Activated T-helper 17 cell treated with anti-CD3 and anti-CD28 coated beads, Interleukin-2, amount 50 U/mL, for 72 hours (primary cell): Measurements from ENCODE around the gene ZFP14. TPM values are rescaled to one million over a fixed set of nuclear protein-coding genes. Genes with fewer than 3 reads are reported as not detected.
A peak's percentile ranks its signal among the peaks of the same experiment; 100 is the strongest.

Experiments
- ATAC-seq: fragments of 150-1000 bp; cut with Tn5 transposase; replicated peaks from 2 replicates; pipeline ENCODE4 v1.10.0; 2021; ENCODE audit warnings: mild to moderate bottlenecking, moderate library complexity
- H3K27ac Mint-ChIP-seq: one replicate; pipeline ENCODE4 v1.8.0; 2022; ENCODE audit warnings: mixed read lengths
- H3K27me3 Mint-ChIP-seq: one replicate; pipeline ENCODE4 v1.8.0; 2022; ENCODE audit warnings: mixed read lengths
- H3K36me3 Mint-ChIP-seq: one replicate; pipeline ENCODE4 v1.8.0; 2022; ENCODE audit warnings: low read depth, mild to moderate bottlenecking, mixed read lengths
- H3K4me1 Mint-ChIP-seq: one replicate; pipeline ENCODE4 v1.8.0; 2022; ENCODE audit warnings: mixed read lengths
- H3K4me3 Mint-ChIP-seq: one replicate; pipeline ENCODE4 v1.8.0; 2022; ENCODE audit warnings: mild to moderate bottlenecking, mixed read lengths
- H3K9me3 Mint-ChIP-seq: one replicate; pipeline ENCODE4 v1.8.0; 2022; ENCODE audit warnings: mixed read lengths
- total RNA-seq, 2 donors: library from RNA; stranded (reverse); gene quantifications; one replicate each; pipeline ENCODE4 v1.2.3, GENCODE V29; 2022

Gene ZFP14
- total RNA-seq = 1 to 10 TPM; 1.8 to 2.0 TPM

DNA sequence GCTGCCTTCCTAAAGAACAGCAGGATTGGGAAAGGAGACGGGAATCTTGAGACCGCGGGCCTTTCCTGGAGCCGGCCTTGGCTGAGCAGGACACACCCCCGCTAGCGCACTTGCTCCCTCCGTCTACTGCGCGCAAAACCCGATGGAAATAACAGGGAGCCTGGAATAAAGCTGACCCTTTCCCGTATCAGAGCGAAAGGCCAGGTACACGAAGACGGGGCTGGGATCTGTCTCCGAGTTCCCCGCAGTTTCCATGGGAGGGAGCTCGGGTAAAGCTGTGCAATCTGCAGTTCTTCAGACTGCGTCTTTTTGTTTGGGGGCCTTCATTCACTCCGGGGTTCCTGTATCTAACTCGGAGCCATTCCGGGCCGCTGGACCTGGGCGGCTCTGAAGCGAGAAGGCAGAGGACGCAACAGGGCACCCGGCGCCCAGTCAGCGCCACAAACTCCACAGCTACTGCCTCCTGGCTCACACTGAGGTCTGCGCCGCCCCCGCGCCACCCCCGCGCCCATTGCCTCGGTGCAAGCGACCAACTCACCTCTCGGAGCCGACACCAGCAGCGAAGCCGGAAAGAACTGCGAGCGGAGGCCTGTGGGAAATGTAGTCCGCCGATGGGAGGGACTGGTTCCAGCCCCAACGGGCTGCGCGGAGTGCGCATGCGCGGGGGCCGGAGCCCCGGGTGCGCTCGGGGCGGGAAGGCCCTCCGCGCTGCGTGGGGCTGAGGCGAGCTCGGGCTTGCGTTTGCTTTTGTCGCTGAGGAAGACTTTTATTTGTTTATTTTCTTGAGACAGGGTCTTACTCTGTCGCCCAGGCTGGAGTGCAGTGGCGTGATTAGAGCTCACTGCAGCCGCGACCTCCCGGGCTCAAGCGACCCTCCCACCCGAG, at the start of gene ZFP14:
TSS of gene ZFP14 (minus strand) at position 577 of the 885 bp plus-strand sequence. CDS start 11,309 bp downstream, outside the sequence.
- Mint-ChIP-seq H3K36me3 (no peaks in the 10 kb centered on the region), H3K27ac (peak within 1 kb of the TSS; percentile 67), H3K4me3 (peak within 1 kb of the TSS; percentile 78), H3K4me1 (peaks cover 7% of the 10 kb centered on the region), H3K27me3 (no peaks in the 10 kb centered on the region), H3K9me3 (peaks cover 4% of the 10 kb centered on the region)
- peak; percentile 99 for ATAC-seq

GRCh38 chr19:36423925-36424324, 44.9 kb upstream of the ZFP14 start:
- peaks cover 33% of the 10 kb centered on the region for H3K27me3 Mint-ChIP-seq
- H3K27ac Mint-ChIP-seq = no peak overlapping the region
- no peak overlapping the region for H3K4me3 Mint-ChIP-seq
- peaks cover 5% of the 10 kb centered on the region for H3K36me3 Mint-ChIP-seq
- no peaks in the 10 kb centered on the region for H3K4me1 Mint-ChIP-seq
- peaks cover 17% of the 10 kb centered on the region for H3K9me3 Mint-ChIP-seq
- ATAC-seq = no peak

- Mint-ChIP-seq H3K4me1 (peaks cover 3% of the 10 kb centered on the region), H3K36me3 (peaks cover 22% of the 10 kb centered on the region), H3K27ac (no peak overlapping the region), H3K27me3 (peaks cover 30% of the 10 kb centered on the region), H3K4me3 (peak overlapping the region; percentile 39), H3K9me3 (peaks cover 16% of the 10 kb centered on the region)
- no peak for ATAC-seq
Observed at GRCh38 chr19:36421749-36422481, 42.9 kb upstream of the ZFP14 start.

DNA sequence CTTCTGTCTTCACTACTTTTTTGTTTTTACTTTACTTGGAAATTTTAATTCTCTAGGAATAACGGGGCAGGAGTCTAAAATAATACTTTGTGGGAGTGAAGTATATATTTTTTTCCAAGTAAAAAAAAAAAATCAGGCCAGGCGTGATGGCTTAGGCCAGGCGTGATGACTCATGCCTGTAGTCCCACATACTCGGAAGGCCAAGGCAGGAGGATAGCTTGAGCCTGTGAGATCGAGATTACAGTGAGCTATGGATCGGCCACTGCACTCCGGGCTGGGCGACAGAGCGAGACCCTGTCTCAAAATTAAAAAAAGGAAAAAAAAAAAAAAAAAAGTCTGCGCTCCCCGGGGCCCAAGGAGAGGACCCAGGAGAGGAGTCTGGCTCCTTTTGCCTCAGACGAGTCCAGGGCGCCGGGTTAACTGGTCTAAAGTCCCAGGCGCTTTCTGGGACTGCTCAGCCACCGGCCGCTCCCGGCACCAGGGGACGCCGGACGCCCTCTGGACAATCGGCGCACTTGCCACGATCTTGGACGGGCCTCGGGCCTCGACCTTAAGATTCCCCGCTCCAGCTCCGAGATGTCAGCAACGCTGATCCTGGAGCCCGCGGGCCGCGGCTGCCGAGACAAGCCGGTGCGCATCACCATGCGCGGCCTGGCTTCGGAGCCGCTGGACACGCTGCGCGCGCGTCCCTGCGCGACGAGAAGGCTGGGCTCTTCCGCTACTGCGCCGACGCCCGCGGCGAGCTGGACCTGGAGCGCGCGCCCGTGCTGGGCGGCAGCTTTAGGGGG, 42.2 kb upstream of the ZFP14 start:
- H3K27me3 Mint-ChIP-seq = peaks cover 29% of the 10 kb centered on the region
- peaks cover 29% of the 10 kb centered on the region for H3K36me3 Mint-ChIP-seq
- no peak for ATAC-seq
- peaks cover 15% of the 10 kb centered on the region for H3K9me3 Mint-ChIP-seq
- H3K27ac Mint-ChIP-seq = no peak overlapping the region
- peak overlapping the region; percentile 48 for H3K4me3 Mint-ChIP-seq
- H3K4me1 Mint-ChIP-seq = peaks cover 3% of the 10 kb centered on the region

DNA sequence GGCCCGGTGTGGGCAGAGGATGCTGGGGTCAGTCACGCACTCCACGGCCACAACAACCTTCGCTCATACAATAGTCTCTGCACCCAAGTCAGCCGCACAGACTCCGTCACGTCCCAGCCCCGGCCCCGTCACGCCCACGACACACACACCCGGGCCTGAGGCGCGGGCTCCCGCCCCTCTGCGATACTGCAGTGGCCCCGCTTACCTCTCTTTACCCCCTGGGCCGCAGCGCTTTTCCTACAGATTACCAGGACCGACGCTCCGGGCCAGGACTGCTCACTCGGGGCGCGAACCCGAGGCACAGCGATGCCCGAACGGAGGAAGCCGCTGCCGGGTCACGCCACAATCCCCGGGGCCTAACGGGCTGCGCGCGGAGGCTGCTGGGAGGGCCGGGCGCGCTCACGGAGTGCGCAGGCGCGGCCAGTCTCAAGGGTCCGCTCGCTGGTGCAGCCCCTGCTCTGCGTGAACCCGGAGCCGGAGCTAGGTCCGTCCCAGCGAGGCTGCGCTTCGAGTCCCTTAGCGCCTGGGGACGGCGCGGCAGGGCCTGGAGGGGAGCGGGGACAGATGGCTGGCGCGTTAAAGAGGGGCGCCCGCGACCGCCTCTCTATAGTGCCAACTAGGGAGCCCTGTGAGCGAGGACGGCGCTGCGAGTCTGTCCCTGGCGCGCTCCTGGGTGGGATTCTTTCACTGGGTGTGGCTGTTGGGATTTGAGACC, 39.4 kb upstream of the ZFP14 start, which contains the start of gene ZFP82:
TSS of gene ZFP82 (minus strand) at position 358 of the 715 bp plus-strand sequence. CDS start 8,855 bp downstream, outside the sequence.
- peaks cover 16% of the 10 kb centered on the region for H3K27me3 Mint-ChIP-seq
- peak; percentile 93 for ATAC-seq
- H3K4me3 Mint-ChIP-seq = peak within 1 kb of the TSS; percentile 93
- H3K9me3 Mint-ChIP-seq = peaks cover 10% of the 10 kb centered on the region
- H3K4me1 Mint-ChIP-seq = peaks cover 3% of the 10 kb centered on the region
- H3K36me3 Mint-ChIP-seq = peaks cover 37% of the 10 kb centered on the region
- peak within 1 kb of the TSS; percentile 97 for H3K27ac Mint-ChIP-seq

- peaks cover 3% of the 10 kb centered on the region for H3K4me1 Mint-ChIP-seq
- peaks cover 43% of the 10 kb centered on the region for H3K36me3 Mint-ChIP-seq
- peak; percentile 9 for ATAC-seq
Observed at GRCh38 chr19:36417752-36418286, 38.8 kb upstream of the ZFP14 start.

GRCh38 chr19:36409841-36410240, 30.8 kb upstream of the ZFP14 start:
- Mint-ChIP-seq H3K36me3 (peaks cover 81% of the 10 kb centered on the region), H3K9me3 (peaks cover 26% of the 10 kb centered on the region)

More at GRCh38 chr19:36417752-36418286, 38.8 kb upstream of the ZFP14 start:
- H3K27me3 Mint-ChIP-seq = peaks cover 11% of the 10 kb centered on the region
- peaks cover 10% of the 10 kb centered on the region for H3K9me3 Mint-ChIP-seq
- peak overlapping the region; percentile 97 for H3K27ac Mint-ChIP-seq
- H3K4me3 Mint-ChIP-seq = peak overlapping the region; percentile 93

DNA sequence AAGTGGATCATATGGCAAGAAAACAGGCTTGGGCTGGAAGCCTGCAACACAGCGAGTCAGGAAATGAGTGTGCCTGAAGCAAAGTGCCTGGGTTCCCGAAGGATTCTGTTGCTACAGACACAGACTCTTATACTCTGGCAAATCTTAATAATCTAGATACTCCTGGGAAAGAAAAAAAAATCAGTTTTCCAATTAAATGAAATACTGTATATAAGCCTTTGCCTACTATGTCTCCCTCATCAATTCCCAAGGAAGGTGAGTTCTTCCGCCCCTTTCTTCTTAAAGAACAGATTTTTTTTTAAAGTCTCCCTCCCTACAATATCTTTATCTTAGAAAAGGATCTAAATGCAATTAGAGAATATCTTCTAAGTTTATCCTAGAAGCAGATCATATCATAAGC, 29.1 kb upstream of the ZFP14 start:
- ATAC-seq = no peak
- Mint-ChIP-seq H3K9me3 (peaks cover 32% of the 10 kb centered on the region), H3K4me1 (peaks cover 8% of the 10 kb centered on the region), H3K27me3 (no peaks in the 10 kb centered on the region), H3K4me3 (no peak overlapping the region), H3K27ac (no peak overlapping the region), H3K36me3 (peaks cover 94% of the 10 kb centered on the region)

More at GRCh38 chr19:36409841-36410240, 30.8 kb upstream of the ZFP14 start:
- no peaks in the 10 kb centered on the region for H3K27me3 Mint-ChIP-seq
- ATAC-seq = no peak
- no peak overlapping the region for H3K4me3 Mint-ChIP-seq
- H3K4me1 Mint-ChIP-seq = peaks cover 8% of the 10 kb centered on the region
- no peak overlapping the region for H3K27ac Mint-ChIP-seq

GRCh38 chr19:36404498-36404897, 25.5 kb upstream of the ZFP14 start:
- peaks cover 2% of the 10 kb centered on the region for H3K4me1 Mint-ChIP-seq
- no peak overlapping the region for H3K4me3 Mint-ChIP-seq
- H3K36me3 Mint-ChIP-seq = peaks cover 97% of the 10 kb centered on the region
- no peak overlapping the region for H3K27ac Mint-ChIP-seq
- H3K9me3 Mint-ChIP-seq = peaks cover 32% of the 10 kb centered on the region
- ATAC-seq = no peak
- no peaks in the 10 kb centered on the region for H3K27me3 Mint-ChIP-seq

- Mint-ChIP-seq H3K27ac (no peak overlapping the region), H3K36me3 (peaks cover 100% of the 10 kb centered on the region), H3K9me3 (peaks cover 18% of the 10 kb centered on the region), H3K4me1 (no peaks in the 10 kb centered on the region), H3K27me3 (no peaks in the 10 kb centered on the region), H3K4me3 (no peak overlapping the region)
- no peak for ATAC-seq
Observed at GRCh38 chr19:36401475-36401874, 22.5 kb upstream of the ZFP14 start.

GRCh38 chr19:36398571-36398970, 19.6 kb upstream of the ZFP14 start:
- Mint-ChIP-seq H3K4me1 (no peaks in the 10 kb centered on the region), H3K36me3 (peaks cover 99% of the 10 kb centered on the region), H3K27me3 (no peaks in the 10 kb centered on the region), H3K4me3 (no peak overlapping the region), H3K9me3 (peaks cover 29% of the 10 kb centered on the region), H3K27ac (no peak overlapping the region)
- ATAC-seq = no peak

- no peak for ATAC-seq
- H3K27me3 Mint-ChIP-seq = no peaks in the 10 kb centered on the region
- H3K36me3 Mint-ChIP-seq = peaks cover 58% of the 10 kb centered on the region
- H3K4me3 Mint-ChIP-seq = no peak overlapping the region
- H3K4me1 Mint-ChIP-seq = no peaks in the 10 kb centered on the region
- peaks cover 35% of the 10 kb centered on the region for H3K9me3 Mint-ChIP-seq
- no peak overlapping the region for H3K27ac Mint-ChIP-seq
Observed at GRCh38 chr19:36392916-36393673, 14.1 kb upstream of the ZFP14 start.

- H3K27me3 Mint-ChIP-seq = no peaks in the 10 kb centered on the region
- no peak overlapping the region for H3K27ac Mint-ChIP-seq
- peak overlapping the region; percentile 78 for H3K4me3 Mint-ChIP-seq
- no peaks in the 10 kb centered on the region for H3K36me3 Mint-ChIP-seq
- no peak for ATAC-seq
- peaks cover 4% of the 10 kb centered on the region for H3K9me3 Mint-ChIP-seq
- H3K4me1 Mint-ChIP-seq = peaks cover 7% of the 10 kb centered on the region
Observed at GRCh38 chr19:36379510-36379819, 464 bp upstream of the ZFP14 start.
